ENCODE measurements around the gene FNBP1L.
A peak's percentile ranks its signal among the peaks of the same experiment; 100 is the strongest.

Gene FNBP1L

DNA sequence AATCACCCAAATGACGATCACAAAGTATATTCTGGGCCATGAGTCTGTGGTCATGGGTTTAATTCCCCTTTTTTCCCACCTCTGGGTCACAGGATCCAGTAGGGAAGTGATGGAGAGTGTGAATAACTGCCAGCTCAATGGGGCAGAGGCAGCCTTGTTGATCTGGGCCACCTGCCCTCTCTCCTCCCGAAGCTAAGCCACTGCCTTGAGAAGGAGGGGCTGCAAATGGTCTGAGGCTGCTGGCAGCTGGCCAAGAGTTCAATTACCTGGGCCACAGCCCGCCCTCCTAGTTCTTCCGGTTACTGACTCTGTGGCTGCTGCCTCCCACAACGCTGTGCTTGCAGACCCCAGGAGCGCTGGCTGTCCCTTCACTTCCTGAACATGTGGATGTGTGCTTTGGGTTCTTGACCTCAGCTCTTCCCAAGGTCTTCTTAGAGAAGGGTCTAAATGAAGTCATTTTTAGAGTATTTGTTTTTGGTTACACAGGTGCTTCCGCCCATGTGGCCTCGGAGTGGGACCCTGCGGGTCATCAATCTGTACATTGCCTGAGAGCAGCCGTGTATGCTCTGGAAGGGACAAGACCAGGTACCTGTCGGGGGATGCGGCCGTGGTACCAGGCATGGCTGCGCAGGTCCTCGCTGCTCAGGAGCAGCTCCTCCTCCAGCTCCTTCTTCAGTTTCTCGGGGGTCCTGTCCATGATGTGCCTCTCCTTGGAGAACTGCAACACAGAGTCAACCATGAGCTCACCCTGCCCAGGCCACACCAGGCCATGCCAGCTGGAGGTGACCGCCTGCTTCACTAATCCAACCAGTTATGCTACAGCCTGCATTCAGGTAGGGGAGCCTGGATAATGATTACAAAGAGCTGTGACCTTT is 144.0 kb downstream of the FNBP1L start:
- FAIRE-seq: peak; percentile 66
- DNase-seq (ENCODE audit: insufficient read length, low spot score): peak; percentile 37
- no peak for TF ChIP-seq SPI1 (IDR thresholded peaks at IDR 0.05; ENCODE audit: low read depth, low read length)
- peak; percentile 45; the same call in 1 of the 2 replicates for TF ChIP-seq POU2F2 (IDR thresholded peaks at IDR 0.05; ENCODE audit: low read depth, low read length)

GRCh38 chr1:93592551-93592949 is 144.6 kb downstream of the FNBP1L start:
- FAIRE-seq (no peak), DNase-seq (ENCODE audit: insufficient read length, low spot score) (no peak)
- TF ChIP-seq POLR2AphosphoS5 (IDR thresholded peaks at IDR 0.05; ENCODE audit: low read depth, low read length) (no peak), POLR2A (IDR thresholded peaks at IDR 0.05; ENCODE audit: low read depth, low read length) (no peak), TAF1 (IDR thresholded peaks at IDR 0.05; ENCODE audit: low read depth, low read length) (no peak), PAX5 (IDR thresholded peaks at IDR 0.05; ENCODE audit: insufficient read depth, low read length, severe bottlenecking) (no peak), POU2F2 (IDR thresholded peaks at IDR 0.05; ENCODE audit: low read depth, low read length) (no peak), SPI1 (IDR thresholded peaks at IDR 0.05; ENCODE audit: low read depth, low read length) (no peak)

DNA sequence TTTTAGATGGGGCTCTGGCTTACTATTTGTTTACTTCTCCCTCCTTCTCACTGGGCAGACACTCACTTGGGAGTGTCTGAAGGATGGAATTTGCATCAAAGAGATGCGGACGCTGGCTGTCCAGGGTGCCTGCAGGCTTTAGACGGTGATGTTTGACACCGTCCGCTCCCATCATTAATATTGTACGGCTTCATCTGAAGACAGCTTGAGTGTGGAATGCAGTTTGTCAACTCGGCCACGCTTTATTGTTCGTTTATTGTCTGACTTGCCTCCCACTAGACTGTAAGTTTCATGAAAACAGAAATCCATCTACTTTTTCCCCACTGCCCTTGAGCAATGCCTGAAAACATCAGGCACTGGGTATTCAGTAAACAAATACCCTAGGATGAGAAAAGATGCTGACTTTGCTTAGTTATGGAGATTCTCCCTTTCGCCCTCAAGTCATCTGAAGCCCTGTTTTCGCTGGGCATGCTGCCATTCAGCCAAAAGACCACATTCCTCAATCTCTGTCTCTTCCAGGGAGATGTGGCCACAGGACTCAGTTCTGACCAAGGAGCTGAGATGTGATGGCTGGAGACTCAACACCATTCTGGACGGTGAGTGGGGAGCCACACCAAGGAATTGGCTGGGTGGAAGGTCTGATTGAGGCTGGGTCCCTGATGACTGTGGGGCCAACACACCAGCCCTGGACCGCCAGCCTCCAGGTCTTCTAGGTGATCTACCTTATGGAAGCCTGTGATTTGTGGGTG is 146.1 kb downstream of the FNBP1L start:
- DNase-seq (ENCODE audit: insufficient read length, low spot score) (no peak), FAIRE-seq (no peak)
- TF ChIP-seq PAX5 (IDR thresholded peaks at IDR 0.05; ENCODE audit: insufficient read depth, low read length, severe bottlenecking): no peak
- TF ChIP-seq POLR2AphosphoS5 (IDR thresholded peaks at IDR 0.05; ENCODE audit: low read depth, low read length): no peak
- no peak for TF ChIP-seq TAF1 (IDR thresholded peaks at IDR 0.05; ENCODE audit: low read depth, low read length)
- TF ChIP-seq POLR2A (IDR thresholded peaks at IDR 0.05; ENCODE audit: low read depth, low read length): no peak
- no peak for TF ChIP-seq POU2F2 (IDR thresholded peaks at IDR 0.05; ENCODE audit: low read depth, low read length)
- TF ChIP-seq SPI1 (IDR thresholded peaks at IDR 0.05; ENCODE audit: low read depth, low read length): no peak

DNA sequence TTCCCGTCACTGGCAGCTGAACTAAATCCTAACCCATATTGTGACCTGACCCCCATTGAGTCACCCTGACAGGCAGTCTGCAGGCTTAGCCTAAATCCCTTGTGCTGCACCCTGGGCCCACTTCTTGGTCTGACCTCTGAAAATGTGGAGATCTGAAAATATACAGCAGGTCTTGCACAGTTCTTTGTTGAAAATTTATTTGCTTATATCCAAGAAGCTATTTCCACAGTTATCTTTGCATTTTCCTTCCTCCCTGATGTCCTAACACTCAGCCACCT is 146.6 kb downstream of the FNBP1L start:
- no peak for FAIRE-seq
- no peak for DNase-seq (ENCODE audit: insufficient read length, low spot score)
- TF ChIP-seq PAX5 (IDR thresholded peaks at IDR 0.05; ENCODE audit: insufficient read depth, low read length, severe bottlenecking): no peak
- no peak for TF ChIP-seq POU2F2 (IDR thresholded peaks at IDR 0.05; ENCODE audit: low read depth, low read length)

DNA sequence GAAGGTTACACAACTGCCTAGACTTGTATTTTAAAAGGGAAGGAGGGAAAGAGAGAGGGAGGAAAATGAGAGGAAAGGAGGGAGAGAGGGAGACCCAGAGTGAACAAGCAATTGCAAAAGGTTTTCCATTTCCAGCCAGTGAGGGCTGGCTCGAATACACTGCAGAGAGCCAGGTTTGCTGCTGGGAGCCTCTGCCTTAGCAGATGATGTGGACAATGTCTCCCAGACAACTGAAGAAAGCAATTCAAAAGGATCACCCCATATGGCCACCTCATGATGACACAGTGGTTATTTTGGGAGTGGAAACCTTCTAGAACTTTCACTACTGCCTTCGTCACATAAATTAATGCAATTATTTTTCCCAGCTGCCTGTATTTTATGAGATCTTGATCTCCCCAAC is 147.3 kb downstream of the FNBP1L start:
- TF ChIP-seq SPI1 (IDR thresholded peaks at IDR 0.05; ENCODE audit: low read depth, low read length): no peak
- no peak for TF ChIP-seq POU2F2 (IDR thresholded peaks at IDR 0.05; ENCODE audit: low read depth, low read length)
- TF ChIP-seq TAF1 (IDR thresholded peaks at IDR 0.05; ENCODE audit: low read depth, low read length): no peak
- TF ChIP-seq POLR2AphosphoS5 (IDR thresholded peaks at IDR 0.05; ENCODE audit: low read depth, low read length): no peak
- TF ChIP-seq POLR2A (IDR thresholded peaks at IDR 0.05; ENCODE audit: low read depth, low read length): no peak
- TF ChIP-seq PAX5 (IDR thresholded peaks at IDR 0.05; ENCODE audit: insufficient read depth, low read length, severe bottlenecking): no peak
- no peak for DNase-seq (ENCODE audit: insufficient read length, low spot score)
- peak; percentile 35 for FAIRE-seq

DNA sequence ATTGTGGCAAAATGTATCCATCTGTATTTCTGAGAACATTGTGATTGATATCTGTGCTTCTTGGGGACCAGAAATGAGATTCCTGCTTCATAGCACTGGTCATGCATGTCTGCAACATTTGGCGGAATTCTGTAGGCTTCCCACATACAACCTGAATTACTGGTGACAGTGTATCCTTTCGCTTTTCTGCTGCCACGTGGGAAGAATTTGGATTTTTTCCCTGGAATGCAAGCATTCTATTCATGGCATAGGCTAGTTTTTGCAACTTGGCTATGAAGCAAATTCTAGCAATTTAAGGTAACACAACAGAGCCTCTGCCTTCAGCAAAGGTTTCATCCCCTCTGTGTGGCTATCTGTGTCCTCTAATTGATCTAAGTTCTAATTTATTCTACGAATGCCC is 147.8 kb downstream of the FNBP1L start:
- DNase-seq (ENCODE audit: insufficient read length, low spot score): no peak
- TF ChIP-seq TAF1 (IDR thresholded peaks at IDR 0.05; ENCODE audit: low read depth, low read length) (no peak), POLR2A (IDR thresholded peaks at IDR 0.05; ENCODE audit: low read depth, low read length) (no peak), PAX5 (IDR thresholded peaks at IDR 0.05; ENCODE audit: insufficient read depth, low read length, severe bottlenecking) (no peak), POLR2AphosphoS5 (IDR thresholded peaks at IDR 0.05; ENCODE audit: low read depth, low read length) (no peak), SPI1 (IDR thresholded peaks at IDR 0.05; ENCODE audit: low read depth, low read length) (no peak), POU2F2 (IDR thresholded peaks at IDR 0.05; ENCODE audit: low read depth, low read length) (no peak)
- no peak for FAIRE-seq

DNA sequence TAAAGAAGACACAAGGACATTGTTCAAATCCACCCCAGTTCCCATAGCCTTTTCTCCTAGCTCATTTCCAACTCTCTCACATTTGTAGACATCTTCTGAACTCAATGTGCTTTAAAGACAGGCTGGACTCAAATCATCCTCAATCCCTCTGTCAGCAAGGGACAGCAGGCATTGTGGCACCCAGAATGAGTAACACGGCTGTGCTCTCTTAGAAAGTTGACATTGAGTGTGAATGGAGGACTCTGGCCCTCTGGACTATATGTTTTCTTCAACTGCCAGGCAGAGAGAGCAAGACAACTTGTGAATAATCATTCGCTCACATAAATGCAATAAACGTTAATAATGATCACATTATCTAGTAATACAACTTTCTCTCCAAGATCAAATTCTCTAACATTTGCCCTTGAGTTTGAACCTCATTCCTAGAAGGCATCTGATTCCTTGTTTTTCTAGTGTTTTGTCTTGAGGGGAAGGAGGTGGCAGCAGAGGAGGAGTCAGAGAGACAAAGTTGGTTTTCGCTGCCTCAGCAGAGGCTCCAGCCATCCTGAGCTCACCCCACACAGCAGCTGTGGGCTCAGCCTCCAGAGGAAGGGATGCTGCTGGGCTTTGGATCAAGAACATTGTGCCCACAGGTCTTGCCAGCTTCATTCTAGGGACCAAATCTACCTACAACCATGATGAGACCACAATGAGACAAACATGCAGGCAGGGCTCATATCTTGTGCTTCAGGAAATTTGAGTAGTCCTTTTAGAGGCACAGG is 148.6 kb downstream of the FNBP1L start:
- FAIRE-seq: no peak
- TF ChIP-seq PAX5 (IDR thresholded peaks at IDR 0.05; ENCODE audit: insufficient read depth, low read length, severe bottlenecking) (no peak), SPI1 (IDR thresholded peaks at IDR 0.05; ENCODE audit: low read depth, low read length) (no peak), POLR2AphosphoS5 (IDR thresholded peaks at IDR 0.05; ENCODE audit: low read depth, low read length) (no peak), POLR2A (IDR thresholded peaks at IDR 0.05; ENCODE audit: low read depth, low read length) (no peak), TAF1 (IDR thresholded peaks at IDR 0.05; ENCODE audit: low read depth, low read length) (no peak), POU2F2 (IDR thresholded peaks at IDR 0.05; ENCODE audit: low read depth, low read length) (no peak)
- no peak for DNase-seq (ENCODE audit: insufficient read length, low spot score)

DNA sequence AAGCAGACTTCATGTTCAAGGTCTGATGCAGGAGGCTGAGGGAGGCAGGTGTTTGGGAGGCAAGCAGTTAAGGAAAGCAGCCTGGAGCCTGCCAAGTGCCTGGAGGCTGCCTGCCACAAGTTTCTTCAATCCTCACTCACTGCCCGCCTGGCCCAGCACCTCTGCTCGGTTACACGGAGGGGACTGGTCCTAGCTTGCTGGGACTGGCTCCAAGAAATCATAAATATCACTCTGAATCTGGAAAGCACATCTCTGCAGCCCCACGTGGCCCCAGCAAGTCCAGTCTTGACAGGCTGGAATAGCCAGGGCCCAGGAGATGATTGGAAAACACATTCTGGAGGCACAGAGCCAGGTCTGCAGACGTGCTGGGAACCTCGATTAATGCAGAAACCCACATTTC is 149.8 kb downstream of the FNBP1L start:
- TF ChIP-seq TAF1 (IDR thresholded peaks at IDR 0.05; ENCODE audit: low read depth, low read length): no peak
- no peak for TF ChIP-seq PAX5 (IDR thresholded peaks at IDR 0.05; ENCODE audit: insufficient read depth, low read length, severe bottlenecking)
- TF ChIP-seq POLR2A (IDR thresholded peaks at IDR 0.05; ENCODE audit: low read depth, low read length): no peak
- TF ChIP-seq SPI1 (IDR thresholded peaks at IDR 0.05; ENCODE audit: low read depth, low read length): no peak
- DNase-seq (ENCODE audit: insufficient read length, low spot score) (no peak), FAIRE-seq (no peak)

GRCh38 chr1:93598396-93598795 is 150.5 kb downstream of the FNBP1L start:
- FAIRE-seq: no peak
- DNase-seq (ENCODE audit: insufficient read length, low spot score): no peak
- TF ChIP-seq TAF1 (IDR thresholded peaks at IDR 0.05; ENCODE audit: low read depth, low read length) (no peak), SPI1 (IDR thresholded peaks at IDR 0.05; ENCODE audit: low read depth, low read length) (no peak), POLR2AphosphoS5 (IDR thresholded peaks at IDR 0.05; ENCODE audit: low read depth, low read length) (no peak), POLR2A (IDR thresholded peaks at IDR 0.05; ENCODE audit: low read depth, low read length) (no peak), POU2F2 (IDR thresholded peaks at IDR 0.05; ENCODE audit: low read depth, low read length) (no peak), PAX5 (IDR thresholded peaks at IDR 0.05; ENCODE audit: insufficient read depth, low read length, severe bottlenecking) (no peak)

All from GM12891 (cell line).